SK-N-MC (cell line): Measurements from ENCODE around the gene DIAPH2.

ENCODE experiments used
- DNase-seq: peaks from one replicate; pipeline ENCODE4 v3.0.0-alpha.2; 2011; ENCODE audit warnings: low read depth, low spot score
- H3K27ac ChIP-seq: fragments of 200-600 bp; sonication (generic); 2 replicates; pipeline ENCODE4 v1.5.1; 2016; ENCODE audit warnings: mixed run types
- H3K36me3 ChIP-seq: fragments of 200-600 bp; sonication (generic); 2 replicates; pipeline ENCODE4 v1.6.1; 2017; ENCODE audit warnings: antibody characterized with exemption, low read length, mixed read lengths; ENCODE audit not compliant: insufficient read depth
- H3K4me3 ChIP-seq: fragments of 200-600 bp; sonication (generic); 2 replicates; pipeline ENCODE4 v1.5.1; 2016
- H3K9ac ChIP-seq: fragments of 200-600 bp; sonication (generic); 2 replicates; pipeline ENCODE4 v1.8.0; 2017; ENCODE audit warnings: mixed run types, mixed read lengths; ENCODE audit not compliant: insufficient read length
- H3K9me3 ChIP-seq: fragments of 200-600 bp; sonication (generic); 2 replicates; pipeline ENCODE4 v1.6.1; 2017; ENCODE audit warnings: low read depth, mild to moderate bottlenecking, antibody characterized with exemption, low read length, moderate library complexity, mixed read lengths
- EZH2 ChIP-seq: fragments of 200-600 bp; sonication (generic); IDR thresholded peaks from one replicate; pipeline ENCODE4 v1.6.1; 2017; ENCODE audit warnings: antibody characterized with exemption
- FOXP2 ChIP-seq: optimal IDR thresholded peaks from 2 replicates; pipeline ENCODE3; 2011; ENCODE audit warnings: mild to moderate bottlenecking, moderate library complexity; ENCODE audit not compliant: insufficient read depth; ENCODE audit errors: extremely low read length, control extremely low read depth
- POLR2AphosphoS5 ChIP-seq: IDR thresholded peaks from 2 replicates; pipeline ENCODE4 v1.6.1; 2012; ENCODE audit warnings: mild to moderate bottlenecking, low read depth, low read length, borderline replicate concordance

Gene DIAPH2

GRCh38 chrX:97238632-97239031 lies 554.0 kb downstream of the DIAPH2 start:
- H3K9me3 ChIP-seq: no peaks in the 10 kb centered on the region
- TF ChIP-seq EZH2 (no peak), POLR2AphosphoS5 (no peak), FOXP2 (no peak)
- no peak overlapping the region for H3K4me3 ChIP-seq
- no peak overlapping the region for H3K27ac ChIP-seq
- DNase-seq: no peak
- no peaks in the 10 kb centered on the region for H3K36me3 ChIP-seq
- H3K9ac ChIP-seq: no peak overlapping the region

DNA sequence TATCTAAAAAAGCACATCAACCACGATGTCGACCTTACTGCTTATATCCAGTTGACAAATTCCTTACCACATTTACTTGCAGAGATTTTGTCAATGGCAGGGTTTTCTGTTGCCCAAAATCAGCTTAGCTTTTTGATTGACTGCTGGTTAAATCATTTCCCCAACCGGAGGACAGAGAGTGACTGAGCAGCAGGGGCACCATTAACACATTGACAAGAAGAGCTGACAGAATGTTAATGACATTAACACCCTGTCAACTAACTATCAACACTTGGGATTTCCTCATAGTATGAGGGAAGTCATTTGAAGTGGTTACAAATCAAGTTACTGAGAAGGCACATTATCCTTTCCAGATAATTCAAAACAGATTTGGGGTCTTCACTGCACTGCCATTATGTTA lies 567.5 kb downstream of the DIAPH2 start:
- Histone ChIP-seq H3K9ac (no peak overlapping the region), H3K4me3 (no peak overlapping the region), H3K27ac (no peak overlapping the region), H3K9me3 (no peaks in the 10 kb centered on the region), H3K36me3 (no peaks in the 10 kb centered on the region)
- no peak for DNase-seq
- TF ChIP-seq EZH2: no peak
- TF ChIP-seq FOXP2: no peak
- no peak for TF ChIP-seq POLR2AphosphoS5

DNA sequence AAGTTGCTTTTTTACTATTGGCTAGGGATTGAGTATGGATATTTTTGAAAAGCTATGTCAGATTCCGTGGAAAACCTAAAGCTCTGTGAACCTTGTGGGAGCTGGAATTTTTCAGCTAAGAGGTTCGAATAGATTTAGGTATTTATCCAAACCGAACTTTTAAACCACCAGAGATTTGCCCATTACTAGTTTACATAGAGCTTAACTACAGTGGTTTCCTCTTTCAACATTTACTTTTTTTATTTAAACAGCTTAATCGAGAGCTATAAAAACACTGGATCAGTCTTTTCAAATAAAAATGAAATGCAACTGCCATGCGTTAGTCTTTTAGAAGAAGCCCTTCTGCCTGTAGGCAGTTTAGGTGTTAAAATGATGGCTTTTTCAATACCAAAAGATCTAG lies 576.0 kb downstream of the DIAPH2 start:
- TF ChIP-seq FOXP2 (no peak), EZH2 (no peak), POLR2AphosphoS5 (no peak)
- Histone ChIP-seq H3K9me3 (no peaks in the 10 kb centered on the region), H3K4me3 (no peak overlapping the region), H3K36me3 (no peaks in the 10 kb centered on the region), H3K9ac (no peak overlapping the region), H3K27ac (no peak overlapping the region)
- no peak for DNase-seq

DNA sequence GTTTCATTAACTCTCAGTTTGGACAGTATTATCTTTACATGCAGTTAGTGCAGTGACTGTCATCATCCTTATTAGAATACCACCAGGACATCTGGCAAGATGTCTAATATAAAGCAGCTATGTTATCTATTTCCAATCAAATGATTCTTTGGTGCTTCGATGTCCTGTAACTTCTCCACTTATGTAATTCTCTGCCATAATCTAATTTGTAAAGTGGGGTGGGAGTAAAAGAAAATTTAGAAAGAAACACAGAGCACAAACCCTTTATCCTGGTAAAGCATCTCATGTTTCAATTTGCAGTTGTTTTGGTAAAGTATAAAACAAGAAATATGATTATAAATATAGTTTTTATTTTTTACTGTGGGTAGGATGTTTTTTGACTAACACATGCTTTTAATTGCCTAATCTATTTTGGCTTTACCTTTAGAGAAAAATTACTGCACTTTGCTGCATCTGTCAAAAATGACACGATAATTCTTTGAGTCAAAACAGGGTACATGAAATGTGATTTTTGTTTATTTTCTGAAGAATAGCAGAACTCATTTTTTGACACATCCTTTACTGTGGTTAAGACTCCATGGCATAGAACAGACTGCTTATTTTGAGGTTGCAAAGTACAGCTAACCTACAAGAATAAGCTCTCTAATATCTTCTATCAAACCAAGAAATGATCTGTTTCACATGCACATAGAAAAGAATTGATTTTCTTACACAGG lies 581.9 kb downstream of the DIAPH2 start:
- no peak for TF ChIP-seq EZH2
- no peak for TF ChIP-seq POLR2AphosphoS5
- TF ChIP-seq FOXP2: no peak

DNA sequence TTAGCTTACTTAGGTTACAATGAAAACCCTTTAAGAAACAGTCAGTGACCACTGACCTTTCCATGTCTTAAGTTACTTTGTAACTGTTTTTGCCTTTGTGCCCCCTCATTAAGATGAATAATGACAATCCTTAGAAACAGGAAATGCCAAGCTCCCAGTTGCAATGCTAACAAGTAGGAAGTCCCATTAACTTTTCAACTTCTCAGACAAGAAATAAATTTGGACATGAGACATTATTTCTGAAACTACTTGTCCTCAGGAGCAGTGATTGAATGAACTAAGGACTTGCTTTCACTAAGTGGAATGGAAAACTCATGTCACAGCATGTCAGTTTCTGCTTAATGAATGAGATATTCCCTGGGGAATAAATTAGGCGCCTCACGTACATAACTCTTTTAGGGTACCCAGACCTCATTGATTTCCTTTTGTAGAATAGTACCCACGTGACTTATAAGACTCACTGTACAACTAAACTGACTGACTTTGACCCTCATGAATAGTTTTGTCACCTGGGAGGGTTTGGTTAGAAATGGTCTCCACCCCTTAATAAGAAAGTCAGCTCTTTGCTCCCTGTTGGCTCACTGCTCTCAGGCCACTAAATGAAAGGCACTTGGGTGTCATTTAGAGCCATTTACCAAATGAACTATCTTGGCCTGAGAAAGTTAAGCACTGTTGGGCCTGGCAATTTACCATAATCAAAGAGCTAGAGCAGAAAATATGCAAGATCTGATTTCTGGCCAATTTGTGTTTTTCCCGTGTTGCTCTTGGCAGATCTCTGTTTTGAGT lies 582.9 kb downstream of the DIAPH2 start:
- Histone ChIP-seq H3K27ac (no peak overlapping the region), H3K9ac (no peak overlapping the region), H3K4me3 (no peak overlapping the region), H3K36me3 (no peaks in the 10 kb centered on the region), H3K9me3 (no peaks in the 10 kb centered on the region)
- no peak for DNase-seq
- no peak for TF ChIP-seq FOXP2
- TF ChIP-seq EZH2: no peak
- TF ChIP-seq POLR2AphosphoS5: no peak

More for the DNA sequence above, 581.9 kb downstream of the DIAPH2 start:
- Histone ChIP-seq H3K9ac (no peak overlapping the region), H3K4me3 (no peak overlapping the region), H3K36me3 (no peaks in the 10 kb centered on the region), H3K9me3 (no peaks in the 10 kb centered on the region), H3K27ac (no peak overlapping the region)
- DNase-seq: no peak

DNA sequence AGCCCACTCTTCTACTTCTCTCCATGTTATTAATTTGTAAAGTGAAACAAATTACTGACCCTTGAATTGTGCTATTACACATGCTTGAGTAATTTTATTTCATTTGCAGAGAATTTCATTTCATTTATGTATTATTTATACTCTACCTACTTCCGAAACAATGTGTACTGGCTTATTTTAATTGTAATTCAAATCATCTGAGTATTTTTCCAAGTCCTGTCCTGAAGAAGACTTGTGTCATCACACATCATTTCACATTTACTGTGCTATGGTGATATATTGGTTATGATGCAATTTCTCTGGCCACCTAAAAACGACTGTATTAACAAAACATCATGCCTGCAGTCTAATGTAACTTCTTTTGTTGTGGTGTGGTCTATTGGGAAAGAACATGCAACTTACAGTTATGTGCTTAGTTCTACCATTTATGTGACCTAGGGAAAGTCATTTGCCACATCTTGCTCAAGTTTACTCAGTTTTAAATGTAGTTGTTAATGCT lies 583.6 kb downstream of the DIAPH2 start:
- no peaks in the 10 kb centered on the region for H3K9me3 ChIP-seq
- no peak overlapping the region for H3K4me3 ChIP-seq
- H3K27ac ChIP-seq: no peak overlapping the region
- TF ChIP-seq POLR2AphosphoS5 (no peak), EZH2 (no peak), FOXP2 (no peak)
- no peaks in the 10 kb centered on the region for H3K36me3 ChIP-seq
- no peak overlapping the region for H3K9ac ChIP-seq
- no peak for DNase-seq

- Histone ChIP-seq H3K36me3 (no peaks in the 10 kb centered on the region), H3K4me3 (no peak overlapping the region), H3K27ac (no peak overlapping the region), H3K9ac (no peak overlapping the region), H3K9me3 (no peaks in the 10 kb centered on the region)
- TF ChIP-seq EZH2 (no peak), POLR2AphosphoS5 (no peak), FOXP2 (no peak)
- DNase-seq: no peak
Measured at GRCh38 chrX:97284531-97284930, 599.9 kb downstream of the DIAPH2 start.

GRCh38 chrX:97290199-97290598 lies 605.6 kb downstream of the DIAPH2 start:
- Histone ChIP-seq H3K9ac (no peak overlapping the region), H3K27ac (no peak overlapping the region), H3K4me3 (no peak overlapping the region), H3K9me3 (no peaks in the 10 kb centered on the region), H3K36me3 (no peaks in the 10 kb centered on the region)
- no peak for TF ChIP-seq FOXP2
- TF ChIP-seq EZH2: no peak
- no peak for TF ChIP-seq POLR2AphosphoS5
- no peak for DNase-seq

GRCh38 chrX:97294041-97294440 lies 609.4 kb downstream of the DIAPH2 start:
- Histone ChIP-seq H3K4me3 (no peak overlapping the region), H3K36me3 (no peaks in the 10 kb centered on the region), H3K27ac (no peak overlapping the region), H3K9me3 (no peaks in the 10 kb centered on the region), H3K9ac (no peak overlapping the region)
- DNase-seq: no peak
- TF ChIP-seq FOXP2: no peak
- TF ChIP-seq POLR2AphosphoS5: no peak
- TF ChIP-seq EZH2: no peak
